ENCODE results near the gene PLCG2. TPM values are rescaled to one million over a fixed set of nuclear protein-coding genes. Genes with fewer than 3 reads are reported as not detected.

Gene PLCG2
- total and polyA plus RNA-seq, 12 donors: 2.4 to 18.2 (median 6.2) TPM

DNA sequence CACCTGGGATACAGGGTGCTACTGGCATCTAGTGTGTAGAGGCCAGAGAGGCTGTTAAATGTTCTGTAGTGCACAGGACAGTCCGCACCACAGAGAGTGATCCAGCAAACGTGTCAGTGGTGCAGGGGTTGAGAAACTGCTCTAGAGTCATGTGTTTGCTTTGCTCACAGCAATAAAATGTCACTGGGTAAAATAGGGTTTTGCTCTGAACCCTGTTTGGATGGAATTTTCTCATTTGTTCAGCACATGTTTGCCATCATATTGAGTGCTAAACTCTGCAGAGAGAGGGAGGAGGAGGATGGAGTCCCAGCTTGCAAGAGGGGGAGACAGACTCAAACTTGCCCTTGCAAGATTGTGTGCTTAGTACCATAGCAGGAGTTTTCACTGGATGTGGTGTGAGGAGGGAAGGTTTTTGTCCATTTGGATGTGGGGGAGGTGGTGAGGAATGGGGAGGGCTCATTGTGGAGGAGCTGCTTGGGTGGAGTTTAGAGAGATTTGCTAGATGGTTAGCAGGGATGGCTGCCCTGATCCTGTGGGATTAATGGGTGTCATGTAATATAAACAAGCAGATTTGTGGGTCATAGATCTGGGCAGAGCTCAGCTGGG, 11.8 kb downstream of the PLCG2 start:
- no peak overlapping the region for H3K4me3 ChIP-seq
- no peak overlapping the region for H3K27ac ChIP-seq
- 71 to 84% methylated on average over 2 of the region's 2 CpGs for WGBS, 2 donors
- no peak for ATAC-seq
- no peak for TF ChIP-seq CTCF (IDR thresholded peaks at IDR 0.05)
- no peak for DNase-seq
- peaks cover 0 to 5% (median 0%) of the 10 kb centered on the region in 9 donors for H3K4me1 ChIP-seq
- H3K36me3 ChIP-seq: peaks cover 0 to 55% (median 0%) of the 10 kb centered on the region in 9 donors
- intact Hi-C loops (cut with DNase I): no loop called here
- no peaks in the 10 kb centered on the region for H3K9me3 ChIP-seq
- H3K27me3 ChIP-seq: peaks cover 0 to 2% (median 0%) of the 10 kb centered on the region in 7 donors

GRCh38 chr16:81792828-81793227, 13.7 kb downstream of the PLCG2 start:
- ATAC-seq: no peak

GRCh38 chr16:81795193-81795592, 16.1 kb downstream of the PLCG2 start:
- peaks cover 0 to 2% (median 0%) of the 10 kb centered on the region in 7 donors for H3K27me3 ChIP-seq
- TF ChIP-seq CTCF (IDR thresholded peaks at IDR 0.05): no peak

More at GRCh38 chr16:81792828-81793227, 13.7 kb downstream of the PLCG2 start:
- intact Hi-C loops (cut with DNase I): no loop called here
- H3K27ac ChIP-seq: no peak overlapping the region
- H3K27me3 ChIP-seq: peaks cover 0 to 2% (median 0%) of the 10 kb centered on the region in 7 donors
- no peak overlapping the region for H3K4me3 ChIP-seq
- peaks cover 0 to 36% (median 0%) of the 10 kb centered on the region in 9 donors for H3K36me3 ChIP-seq
- DNase-seq: no peak
- H3K9me3 ChIP-seq: no peaks in the 10 kb centered on the region
- no peak for TF ChIP-seq CTCF (IDR thresholded peaks at IDR 0.05)
- WGBS, 2 donors: 87 to 100% methylated on average over 1 of the region's 1 CpG
- peaks cover 0 to 23% (median 0%) of the 10 kb centered on the region in 9 donors for H3K4me1 ChIP-seq

DNA sequence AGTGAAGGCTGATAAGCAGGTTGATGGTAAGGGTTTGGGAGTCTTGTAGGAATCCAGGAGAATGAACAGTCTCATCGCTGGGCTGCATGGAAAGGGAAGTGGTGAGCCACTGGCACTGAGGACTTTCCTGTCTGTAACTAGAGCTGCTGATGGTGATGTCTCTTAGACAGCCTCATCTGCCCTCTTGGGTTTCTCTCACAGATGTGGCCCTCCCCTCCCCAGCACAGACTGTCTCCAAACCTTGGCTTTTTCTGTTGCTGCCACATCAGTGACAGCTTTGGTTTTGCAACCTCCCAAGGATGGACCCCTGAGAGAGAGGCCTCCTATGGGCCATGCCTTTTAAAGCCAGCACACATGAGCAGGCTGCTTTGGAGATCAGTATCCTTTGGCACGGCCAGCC, 16.9 kb downstream of the PLCG2 start:
- DNase-seq (no peak), ATAC-seq (peak in 2 of 8 donors; percentile 19 to 44)
- H3K4me3 ChIP-seq: no peak overlapping the region
- intact Hi-C loops (cut with DNase I): no loop called here
- 87 to 92% methylated on average over 2 of the region's 2 CpGs for WGBS, 2 donors
- peaks cover 0 to 6% (median 0%) of the 10 kb centered on the region in 9 donors for H3K36me3 ChIP-seq
- H3K4me1 ChIP-seq: peaks cover 0 to 40% (median 11%) of the 10 kb centered on the region in 9 donors
- no peak overlapping the region for H3K27ac ChIP-seq
- peaks cover 0 to 2% (median 0%) of the 10 kb centered on the region in 7 donors for H3K27me3 ChIP-seq
- no peaks in the 10 kb centered on the region for H3K9me3 ChIP-seq
- no peak for TF ChIP-seq CTCF (IDR thresholded peaks at IDR 0.05)

More at GRCh38 chr16:81795193-81795592, 16.1 kb downstream of the PLCG2 start:
- no peaks in the 10 kb centered on the region for H3K9me3 ChIP-seq
- intact Hi-C loops (cut with DNase I): no loop called here
- 95 to 97% methylated on average over 3 of the region's 3 CpGs for WGBS, 2 donors
- H3K4me3 ChIP-seq: no peak overlapping the region
- peaks cover 0 to 40% (median 11%) of the 10 kb centered on the region in 9 donors for H3K4me1 ChIP-seq
- DNase-seq (no peak), ATAC-seq (no peak)
- H3K36me3 ChIP-seq: peaks cover 0 to 14% (median 0%) of the 10 kb centered on the region in 9 donors
- H3K27ac ChIP-seq: no peak overlapping the region

Data from heart right ventricle (tissue), 16 donors.